Measurements from ENCODE around the gene SHROOM1. TPM values are rescaled to one million over a fixed set of nuclear protein-coding genes. Genes with fewer than 3 reads are reported as not detected.

SHROOM1 gene
- total and polyA plus RNA-seq, 2 donors (not counting 1 experiment from before 2014, with no cell fraction given) = 2.9 to 6.1 TPM

- Histone ChIP-seq H3K27me3 (ENCODE audit: control insufficient read depth, insufficient read depth, low read length) (no peaks in the 10 kb centered on the region), H3K4me1 (ENCODE audit: control insufficient read depth, extremely low read depth, insufficient read depth, low read length) (peaks cover 2% of the 10 kb centered on the region), H3K79me2 (ENCODE audit: control insufficient read depth, insufficient read depth, low read length) (no peaks in the 10 kb centered on the region), H3K27ac (ENCODE audit: insufficient read depth, low read length) (no peak overlapping the region), H4K20me1 (ENCODE audit: control insufficient read depth, extremely low read depth, insufficient read depth, low read length) (no peaks in the 10 kb centered on the region), H3K4me3 (replicated peaks in 1 of 4; ENCODE audit: control extremely low read depth in 1 of 4, insufficient read depth in 1 of 4, low read depth in 3 of 4, low read length in 4 of 4) (no peak overlapping the region), H3K36me3 (ENCODE audit: control insufficient read depth, insufficient read depth, low read length) (no peaks in the 10 kb centered on the region), H3K9ac (ENCODE audit: insufficient read depth, low read length) (no peak overlapping the region), H3K9me3 (ENCODE audit: control insufficient read depth, insufficient read depth, low read depth, low read length) (no peaks in the 10 kb centered on the region), H2AFZ (ENCODE audit: low read length) (no peak overlapping the region), H3K4me2 (ENCODE audit: extremely low read depth, insufficient read depth, low read length) (no peak overlapping the region)
- TF ChIP-seq CTCF (conservative IDR thresholded peaks at IDR 0.05 in 1 of 2, IDR thresholded peaks at IDR 0.05 in 1 of 2; ENCODE audit: low read depth in 1 of 2, low read length in 2 of 2) (no peak), EZH2 (IDR thresholded peaks at IDR 0.05; ENCODE audit: low read length, missing control alignments) (no peak)
- DNase-seq (ENCODE audit: low read depth in 2 of 2) = peak; percentile 48 to 62
Observed at GRCh38 chr5:132821791-132822190, 8.7 kb downstream of the SHROOM1 start.

GRCh38 chr5:132821350-132821749 lies 9.1 kb downstream of the SHROOM1 start:
- Histone ChIP-seq H3K9me3 (ENCODE audit: control insufficient read depth, insufficient read depth, low read depth, low read length) (no peaks in the 10 kb centered on the region), H3K4me1 (ENCODE audit: control insufficient read depth, extremely low read depth, insufficient read depth, low read length) (peaks cover 2% of the 10 kb centered on the region), H3K27ac (ENCODE audit: insufficient read depth, low read length) (no peak overlapping the region), H3K4me3 (replicated peaks in 1 of 4; ENCODE audit: control extremely low read depth in 1 of 4, insufficient read depth in 1 of 4, low read depth in 3 of 4, low read length in 4 of 4) (no peak overlapping the region), H2AFZ (ENCODE audit: low read length) (no peak overlapping the region), H3K79me2 (ENCODE audit: control insufficient read depth, insufficient read depth, low read length) (no peaks in the 10 kb centered on the region), H3K9ac (ENCODE audit: insufficient read depth, low read length) (no peak overlapping the region), H3K27me3 (ENCODE audit: control insufficient read depth, insufficient read depth, low read length) (no peaks in the 10 kb centered on the region), H3K4me2 (ENCODE audit: extremely low read depth, insufficient read depth, low read length) (no peak overlapping the region), H4K20me1 (ENCODE audit: control insufficient read depth, extremely low read depth, insufficient read depth, low read length) (no peaks in the 10 kb centered on the region), H3K36me3 (ENCODE audit: control insufficient read depth, insufficient read depth, low read length) (no peaks in the 10 kb centered on the region)
- no peak for DNase-seq (ENCODE audit: low read depth in 2 of 2)
- TF ChIP-seq CTCF (conservative IDR thresholded peaks at IDR 0.05 in 1 of 2, IDR thresholded peaks at IDR 0.05 in 1 of 2; ENCODE audit: low read depth in 1 of 2, low read length in 2 of 2) = no peak
- TF ChIP-seq EZH2 (IDR thresholded peaks at IDR 0.05; ENCODE audit: low read length, missing control alignments) = no peak

- no peak overlapping the region for H3K9ac ChIP-seq (ENCODE audit: insufficient read depth, low read length)
- no peaks in the 10 kb centered on the region for H3K36me3 ChIP-seq (ENCODE audit: control insufficient read depth, insufficient read depth, low read length)
- H4K20me1 ChIP-seq (ENCODE audit: control insufficient read depth, extremely low read depth, insufficient read depth, low read length) = no peaks in the 10 kb centered on the region
- H3K9me3 ChIP-seq (ENCODE audit: control insufficient read depth, insufficient read depth, low read depth, low read length) = no peaks in the 10 kb centered on the region
- TF ChIP-seq EZH2 (IDR thresholded peaks at IDR 0.05; ENCODE audit: low read length, missing control alignments) = no peak
- peak; percentile 84 to 91 for TF ChIP-seq CTCF (conservative IDR thresholded peaks at IDR 0.05 in 1 of 2, IDR thresholded peaks at IDR 0.05 in 1 of 2; ENCODE audit: low read depth in 1 of 2, low read length in 2 of 2)
- H3K4me2 ChIP-seq (ENCODE audit: extremely low read depth, insufficient read depth, low read length) = peak overlapping the region; percentile 78
- H3K27me3 ChIP-seq (ENCODE audit: control insufficient read depth, insufficient read depth, low read length) = no peaks in the 10 kb centered on the region
- no peak overlapping the region for H3K27ac ChIP-seq (ENCODE audit: insufficient read depth, low read length)
- peak overlapping the region; percentile 38 for H2AFZ ChIP-seq (ENCODE audit: low read length)
- peaks cover 2% of the 10 kb centered on the region for H3K4me1 ChIP-seq (ENCODE audit: control insufficient read depth, extremely low read depth, insufficient read depth, low read length)
- H3K4me3 ChIP-seq (replicated peaks in 1 of 4; ENCODE audit: control extremely low read depth in 1 of 4, insufficient read depth in 1 of 4, low read depth in 3 of 4, low read length in 4 of 4) = no peak overlapping the region
- peak; percentile 85 to 94 for DNase-seq (ENCODE audit: low read depth in 2 of 2)
- H3K79me2 ChIP-seq (ENCODE audit: control insufficient read depth, insufficient read depth, low read length) = no peaks in the 10 kb centered on the region
Observed at GRCh38 chr5:132820162-132820754, 10.2 kb downstream of the SHROOM1 start.
